Spleen (tissue), 7 donors: ENCODE measurements around the gene ZNF365.

Experiments
- POLR2A ChIP-seq, 3 donors: fragments of 450-650 bp; IDR thresholded peaks; one replicate each; pipeline ENCODE4 v1.5.1; 2017; ENCODE audit warnings: antibody characterized with exemption in 3 of 3, mild to moderate bottlenecking in 1 of 3
- POLR2AphosphoS5 ChIP-seq, 3 donors: sonication (generic); formaldehyde crosslinking; IDR thresholded peaks; one replicate each; pipeline ENCODE4 v1.5.1; 2017; ENCODE audit warnings: antibody characterized with exemption in 3 of 3
- TF ChIP-seq, protein P1 (sequence below), 11 experiments: fragments of 200-600 bp in 7 of 11; fragments of 450-650 bp in 4 of 11; sonication (generic) in 4 of 11; IDR thresholded peaks in 8 of 11; conservative IDR thresholded peaks in 3 of 11; 1 replicate in 7 of 11; 2 replicates in 4 of 11; pipeline versions ENCODE4 v1.4.0 to v1.8.0; 2016 to 2021; ENCODE audit warnings: antibody characterized with exemption in 11 of 11, inconsistent platforms in 4 of 11, mild to moderate bottlenecking in 1 of 11
- donor health status: DM: no; HTN: no; CAD: no; lungs with moderate emphysema.
- donor health status: DM: no; HTN: no; CAD: no.
- donor health status: DM: no; HTN: no; CAD: no.

DNA sequence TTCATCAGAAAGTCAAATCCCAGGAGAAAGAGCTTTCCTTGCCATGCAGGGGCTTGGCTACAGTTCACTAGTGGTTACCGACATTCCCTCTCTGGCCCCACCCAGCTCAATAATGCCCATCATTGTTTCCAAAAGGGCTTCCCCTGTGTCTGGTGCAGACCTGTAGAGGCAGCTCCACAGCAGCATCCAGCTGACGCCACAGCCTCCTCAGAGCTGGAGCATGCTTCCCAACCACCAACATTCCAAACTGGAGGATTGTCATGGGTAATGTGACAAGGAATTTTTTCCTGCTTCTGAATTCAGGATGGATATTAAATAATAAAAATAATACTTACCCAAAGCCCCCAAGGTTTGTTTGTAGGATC lies 77.4 kb downstream of the ZNF365 start:
- TF ChIP-seq, protein P1, sequence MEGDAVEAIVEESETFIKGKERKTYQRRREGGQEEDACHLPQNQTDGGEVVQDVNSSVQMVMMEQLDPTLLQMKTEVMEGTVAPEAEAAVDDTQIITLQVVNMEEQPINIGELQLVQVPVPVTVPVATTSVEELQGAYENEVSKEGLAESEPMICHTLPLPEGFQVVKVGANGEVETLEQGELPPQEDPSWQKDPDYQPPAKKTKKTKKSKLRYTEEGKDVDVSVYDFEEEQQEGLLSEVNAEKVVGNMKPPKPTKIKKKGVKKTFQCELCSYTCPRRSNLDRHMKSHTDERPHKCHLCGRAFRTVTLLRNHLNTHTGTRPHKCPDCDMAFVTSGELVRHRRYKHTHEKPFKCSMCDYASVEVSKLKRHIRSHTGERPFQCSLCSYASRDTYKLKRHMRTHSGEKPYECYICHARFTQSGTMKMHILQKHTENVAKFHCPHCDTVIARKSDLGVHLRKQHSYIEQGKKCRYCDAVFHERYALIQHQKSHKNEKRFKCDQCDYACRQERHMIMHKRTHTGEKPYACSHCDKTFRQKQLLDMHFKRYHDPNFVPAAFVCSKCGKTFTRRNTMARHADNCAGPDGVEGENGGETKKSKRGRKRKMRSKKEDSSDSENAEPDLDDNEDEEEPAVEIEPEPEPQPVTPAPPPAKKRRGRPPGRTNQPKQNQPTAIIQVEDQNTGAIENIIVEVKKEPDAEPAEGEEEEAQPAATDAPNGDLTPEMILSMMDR (IDR thresholded peaks at IDR 0.05 in 8 of 11, conservative IDR thresholded peaks at IDR 0.05 in 3 of 11), result no peak
- TF ChIP-seq POLR2A (IDR thresholded peaks at IDR 0.05), result no peak
- TF ChIP-seq POLR2AphosphoS5 (IDR thresholded peaks at IDR 0.05), result no peak
